ENCODE data around the gene CCDC59.
A peak's percentile ranks its signal among the peaks of the same experiment; 100 is the strongest.
"Not testable (repeated sequence)": the region's sequence is repeated elsewhere in the genome, so short reads cannot be mapped to it uniquely, and the experiment has no call there.

The CCDC59 gene, protein sequence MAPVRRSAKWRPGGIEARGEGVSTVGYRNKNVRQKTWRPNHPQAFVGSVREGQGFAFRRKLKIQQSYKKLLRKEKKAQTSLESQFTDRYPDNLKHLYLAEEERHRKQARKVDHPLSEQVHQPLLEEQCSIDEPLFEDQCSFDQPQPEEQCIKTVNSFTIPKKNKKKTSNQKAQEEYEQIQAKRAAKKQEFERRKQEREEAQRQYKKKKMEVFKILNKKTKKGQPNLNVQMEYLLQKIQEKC

DNA sequence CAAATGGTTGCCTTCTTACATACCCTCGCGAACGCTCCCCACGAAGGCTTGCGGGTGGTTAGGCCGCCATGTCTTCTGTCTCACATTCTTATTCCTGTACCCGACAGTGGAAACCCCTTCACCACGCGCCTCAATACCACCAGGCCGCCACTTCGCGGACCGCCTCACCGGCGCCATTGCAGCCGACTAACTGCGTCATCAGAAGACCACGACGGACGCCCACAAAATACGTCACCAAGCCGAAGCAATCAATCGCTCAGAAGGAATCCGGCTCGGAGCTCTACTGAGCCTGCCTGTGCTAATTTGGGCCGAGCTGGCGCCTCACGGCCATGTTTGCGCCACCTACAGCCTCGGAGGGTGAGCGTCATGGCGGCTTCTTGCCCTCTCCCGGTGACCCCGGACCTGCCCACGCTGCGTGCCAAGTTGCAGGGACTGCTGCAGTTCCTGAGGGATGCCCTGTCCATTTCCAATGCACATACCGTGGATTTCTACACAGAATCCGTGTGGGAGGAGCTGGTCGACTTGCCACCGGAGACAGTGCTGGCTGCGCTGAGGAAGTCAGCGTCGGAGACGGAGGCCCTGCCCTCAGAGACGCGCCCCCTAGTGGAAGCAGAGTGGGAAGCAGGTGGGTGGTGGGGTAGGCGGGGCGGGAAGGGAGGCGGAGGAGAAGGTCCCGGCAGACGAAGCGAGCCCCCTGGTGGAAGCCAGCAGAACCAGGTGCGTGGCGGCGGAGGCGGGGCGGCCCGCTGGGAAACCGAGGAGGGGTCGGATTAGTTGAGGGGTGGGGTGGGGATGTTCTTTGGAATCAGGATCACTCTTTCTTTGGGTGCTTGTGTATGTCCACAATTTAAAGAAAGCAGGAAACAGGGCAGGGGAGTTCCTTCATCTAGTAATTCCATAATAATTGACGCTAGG lies at the start of gene CCDC59, which contains the start of gene METTL25:
CCDC59 (minus strand) TSS at position 188 of the 915 bp plus-strand sequence; CDS start at position 177, 11 bp downstream.
METTL25 (plus strand) TSS at position 330 of the 915 bp plus-strand sequence; CDS start at position 367, 37 bp downstream.
- peak; percentile 98 for DNase-seq (ENCODE audit: low spot score)

- DNase-seq (ENCODE audit: low spot score), result no peak
Observed at GRCh38 chr12:82407481-82407880, 49.3 kb upstream of the CCDC59 start.

DNA sequence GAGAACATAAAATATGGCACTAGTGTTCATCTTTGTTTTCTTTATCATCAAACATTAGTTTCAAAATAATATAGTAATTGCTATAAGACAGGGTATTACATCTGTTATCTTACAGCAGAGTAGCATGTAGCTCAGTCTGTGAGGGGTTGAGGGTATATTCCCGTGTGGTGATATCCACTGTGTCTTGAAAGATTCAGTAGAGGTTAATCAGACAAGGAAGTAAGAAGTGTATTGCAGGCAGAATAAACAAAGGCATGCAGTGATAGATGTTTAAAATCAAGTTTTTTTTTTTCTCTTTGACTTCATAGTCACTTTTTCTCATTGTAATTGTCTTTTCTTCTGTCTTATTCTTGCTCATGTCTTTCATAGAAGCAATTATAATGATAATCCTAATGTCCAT lies 48.5 kb upstream of the CCDC59 start:
- DNase-seq (ENCODE audit: low spot score), result no peak

GRCh38 chr12:82400819-82401218 lies 42.6 kb upstream of the CCDC59 start:
- DNase-seq (ENCODE audit: low spot score), result no peak

DNA sequence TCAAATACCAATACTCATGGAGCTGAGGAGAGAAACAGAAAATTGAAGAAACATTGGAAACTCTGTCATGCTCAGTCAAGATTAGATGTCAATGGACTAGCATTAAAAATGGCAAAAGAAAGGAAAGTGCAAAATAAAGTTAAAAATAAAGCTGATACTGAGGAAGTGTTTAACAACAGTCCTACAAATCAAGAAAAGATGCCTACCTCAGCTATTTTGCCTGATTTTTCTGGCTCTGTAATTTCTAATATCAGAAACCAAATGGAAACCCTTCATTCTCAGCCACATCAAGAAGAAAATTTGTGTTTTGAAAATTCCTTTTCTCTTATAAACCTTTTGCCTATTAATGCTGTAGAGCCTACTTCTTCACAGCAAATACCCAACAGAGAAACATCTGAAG lies 40.7 kb upstream of the CCDC59 start:
- no peak for DNase-seq (ENCODE audit: low spot score)

DNA sequence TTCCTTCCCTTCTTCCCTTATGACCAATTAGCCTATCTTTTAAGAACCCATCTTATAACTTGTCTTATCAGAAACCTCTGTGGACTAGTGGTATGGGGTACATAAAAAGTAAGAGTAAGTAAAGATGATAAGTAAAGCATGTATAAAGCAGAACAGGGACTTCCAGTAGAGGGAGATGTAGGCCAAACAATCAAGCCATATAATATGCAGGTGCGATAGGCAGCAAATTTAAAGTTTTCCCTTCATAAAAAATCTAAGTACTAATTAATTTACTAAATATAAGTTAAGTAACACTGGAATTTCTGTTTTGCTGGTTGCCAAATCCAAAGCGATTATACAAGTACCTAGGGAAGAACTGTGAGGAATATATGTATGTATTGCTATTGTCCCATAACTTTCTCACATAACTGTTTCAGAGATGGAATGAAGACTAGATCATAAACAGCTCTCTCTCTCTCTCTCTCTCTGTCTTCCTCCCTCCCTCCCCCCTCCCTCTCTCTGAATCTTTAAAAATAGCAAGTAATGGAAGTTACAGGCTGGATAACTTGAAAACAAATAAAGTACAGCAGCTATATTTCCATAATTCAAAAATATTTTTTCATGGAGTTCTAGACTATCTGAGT lies 25.9 kb upstream of the CCDC59 start:
- peak; percentile 43 for DNase-seq (ENCODE audit: low spot score)

DNA sequence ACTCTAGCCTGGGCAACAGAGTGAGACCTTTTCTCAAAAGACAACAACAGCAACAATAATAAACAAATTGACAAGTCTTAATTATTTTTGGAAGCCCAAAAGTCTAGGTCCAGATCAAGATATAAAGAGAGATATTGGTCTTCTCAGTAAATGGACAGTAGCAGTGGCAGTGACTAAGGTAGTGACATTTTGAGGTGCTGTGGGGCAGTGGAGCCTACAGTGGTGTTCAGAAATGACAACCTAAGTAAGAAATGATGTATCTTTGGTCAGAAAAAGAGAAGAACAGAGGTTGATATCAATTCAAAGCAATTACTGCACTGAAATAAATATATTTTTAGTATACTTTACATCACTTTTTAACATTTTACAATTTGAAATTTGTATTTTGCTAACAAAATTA lies 20.8 kb upstream of the CCDC59 start:
- no peak for DNase-seq (ENCODE audit: low spot score)

- DNase-seq (ENCODE audit: low spot score), result no peak
Observed at GRCh38 chr12:82375201-82375600, 17.0 kb upstream of the CCDC59 start.

DNA sequence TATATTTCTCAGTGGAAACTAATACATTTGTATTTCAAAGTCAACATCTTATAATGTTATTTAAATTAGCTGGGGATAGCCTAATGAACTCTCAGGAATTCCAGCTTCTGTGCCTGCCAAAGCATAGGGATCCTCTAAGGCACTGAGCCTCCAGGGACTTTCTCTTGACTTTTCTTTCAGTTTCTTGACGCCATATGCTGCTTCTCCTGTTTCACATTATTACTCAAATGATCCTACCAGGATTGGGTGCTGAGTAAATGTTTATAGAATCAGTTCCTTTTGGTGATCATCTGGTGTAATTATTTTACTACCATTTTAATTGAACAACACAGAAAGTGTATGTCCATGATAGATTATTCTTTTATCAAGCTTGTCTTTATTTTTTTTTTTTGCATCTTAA lies 8.0 kb upstream of the CCDC59 start:
- DNase-seq (ENCODE audit: low spot score), result no peak

DNA sequence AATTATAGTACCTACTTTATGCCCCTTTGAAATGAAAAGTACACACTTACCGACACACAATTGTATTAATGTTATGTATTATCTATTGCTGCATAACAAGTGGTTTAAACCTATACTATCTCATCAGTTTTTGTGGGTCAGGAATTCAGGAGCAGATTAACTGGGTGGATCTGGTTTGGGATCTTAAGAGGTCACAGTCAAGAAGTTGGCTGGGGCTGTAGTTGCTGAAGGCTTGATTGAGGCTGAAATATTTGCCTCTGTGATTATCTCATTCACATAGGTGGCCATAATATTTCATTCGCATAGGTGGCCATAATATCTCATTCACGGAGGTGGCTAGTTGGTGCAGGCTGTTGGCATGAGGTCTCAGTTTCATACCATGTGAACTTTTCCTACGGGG lies 5.8 kb upstream of the CCDC59 start:
- no peak for DNase-seq (ENCODE audit: low spot score)

DNA sequence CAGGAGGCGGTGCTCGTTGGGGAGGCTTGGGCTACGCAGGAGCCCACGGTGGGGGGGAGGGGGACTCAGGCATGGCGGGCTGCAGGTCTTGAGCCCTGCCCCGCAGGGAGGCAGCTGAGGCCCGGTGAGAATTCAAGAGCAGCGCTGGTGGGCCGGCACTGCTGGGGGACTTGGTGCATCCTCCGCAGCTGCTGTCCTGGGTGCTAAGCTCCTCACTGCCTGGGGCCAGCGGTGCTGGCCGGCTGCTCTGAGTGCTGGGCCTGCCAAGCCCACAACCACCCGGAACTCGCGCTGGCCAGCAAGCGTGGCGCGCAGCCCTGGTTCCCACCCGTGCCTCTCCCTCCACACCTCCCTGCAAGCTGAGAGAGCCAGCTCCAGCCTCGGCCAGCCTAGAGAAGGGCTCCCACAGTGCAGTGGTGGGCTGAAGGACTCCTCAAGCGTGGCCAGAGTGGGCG lies 3.3 kb upstream of the CCDC59 start:
- no peak for DNase-seq (ENCODE audit: low spot score)

DNA sequence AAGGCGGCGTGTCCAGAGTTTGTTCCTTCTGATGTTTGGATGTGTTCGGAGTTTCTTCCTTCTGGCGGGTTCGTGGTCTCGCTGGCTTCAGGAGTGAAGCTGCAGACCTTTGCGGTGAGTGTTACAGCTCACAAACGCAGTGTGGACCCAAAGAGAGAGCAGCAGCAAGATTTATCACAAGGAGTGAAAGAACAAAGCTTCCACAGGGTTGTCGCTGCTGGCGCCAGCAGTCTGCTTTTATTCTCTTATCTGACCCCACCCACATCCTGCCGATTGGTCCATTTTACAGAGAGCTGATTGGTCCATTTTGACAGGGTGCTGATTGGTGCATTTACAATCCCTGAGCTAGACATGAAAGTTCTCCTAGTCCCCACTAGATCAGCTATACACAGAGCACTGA lies 2.6 kb upstream of the CCDC59 start:
- DNase-seq (ENCODE audit: low spot score), result not testable (repeated sequence)

DNA sequence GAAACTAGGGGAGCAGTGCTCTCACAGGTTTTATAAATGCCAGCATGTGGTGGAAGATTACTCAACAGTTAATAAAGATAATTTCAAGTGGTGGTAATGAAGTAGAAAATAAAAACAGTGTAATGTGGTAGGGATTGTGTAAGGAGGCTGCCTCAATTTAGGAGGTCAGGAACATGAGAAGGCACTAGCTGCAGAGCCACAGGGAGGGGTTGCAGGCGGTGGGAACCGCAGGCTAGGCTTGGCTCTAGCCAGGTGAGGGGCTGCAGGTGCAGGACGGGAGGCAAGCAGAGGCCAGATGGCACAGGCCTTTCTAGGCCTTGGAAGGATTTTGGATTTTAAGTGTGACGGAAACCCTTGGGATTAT lies 910 bp upstream of the CCDC59 start:
- peak; percentile 18 for DNase-seq (ENCODE audit: low spot score)

- no peak for DNase-seq (ENCODE audit: low spot score)
Observed at GRCh38 chr12:82357845-82358199, 365 bp downstream of the CCDC59 start.

DNA sequence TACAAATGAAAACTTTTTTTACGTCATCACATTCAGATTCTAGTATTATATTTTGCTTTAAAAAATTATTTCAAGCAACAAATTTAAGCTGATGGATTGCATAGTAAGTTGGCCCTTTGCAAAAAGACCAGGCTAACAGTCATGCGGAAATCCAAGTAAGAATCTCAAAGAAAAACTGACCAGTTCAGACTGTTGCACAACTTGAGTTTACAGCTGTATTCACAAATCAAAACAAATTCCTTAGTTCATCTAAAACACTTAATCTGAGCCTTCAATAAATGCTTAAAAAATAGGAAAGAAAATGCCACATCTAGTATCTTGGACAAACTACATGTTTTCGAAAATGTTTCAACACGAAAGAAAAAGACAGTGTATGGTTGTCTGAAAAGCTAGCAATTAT lies 847 bp downstream of the CCDC59 start:
- no peak for DNase-seq (ENCODE audit: low spot score)

- DNase-seq (ENCODE audit: low spot score), result no peak
Observed at GRCh38 chr12:82351390-82351789, 6.8 kb downstream of the CCDC59 start.

DNA sequence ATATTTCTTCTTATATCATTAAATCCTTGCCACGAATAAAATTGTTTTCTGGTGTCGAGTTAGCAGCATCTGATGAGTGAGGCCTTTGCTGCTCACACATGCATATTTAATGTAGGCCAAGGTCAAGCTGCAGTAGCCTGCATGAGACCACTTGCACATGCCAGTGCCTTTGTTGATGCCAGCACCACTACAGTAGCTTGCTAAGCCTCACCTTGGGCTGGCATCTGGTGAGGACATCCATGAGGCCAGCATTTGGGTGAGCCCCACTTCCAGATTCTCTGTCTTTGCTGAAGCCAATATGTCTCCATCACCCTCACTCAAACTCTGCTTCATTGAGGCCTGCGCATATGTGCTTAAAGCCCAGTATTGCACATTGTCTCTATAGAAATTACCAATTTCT lies 8.0 kb downstream of the CCDC59 start:
- no peak for DNase-seq (ENCODE audit: low spot score)

DNA sequence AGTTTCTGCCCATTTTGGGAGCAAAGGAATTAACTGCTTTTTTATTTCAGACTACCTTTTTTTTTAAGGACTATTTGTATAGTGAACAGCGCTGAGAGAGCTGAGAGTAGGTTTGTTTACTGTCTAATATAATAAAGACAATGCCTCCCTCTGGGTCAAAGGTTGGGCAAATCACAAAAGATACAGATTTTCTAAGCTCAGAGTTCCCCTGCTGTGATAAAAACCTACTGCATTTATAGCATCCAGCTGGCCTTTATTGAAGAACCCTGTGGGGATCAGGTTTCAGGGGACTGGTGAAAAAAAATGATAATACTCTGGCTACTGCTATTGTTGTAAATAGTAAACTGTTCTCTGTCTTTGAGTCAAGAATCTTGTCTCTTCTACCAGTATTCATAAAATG lies 28.7 kb downstream of the CCDC59 start:
- DNase-seq (ENCODE audit: low spot score), result no peak

GRCh38 chr12:82327861-82328260 lies 30.3 kb downstream of the CCDC59 start:
- DNase-seq (ENCODE audit: low spot score), result no peak

DNA sequence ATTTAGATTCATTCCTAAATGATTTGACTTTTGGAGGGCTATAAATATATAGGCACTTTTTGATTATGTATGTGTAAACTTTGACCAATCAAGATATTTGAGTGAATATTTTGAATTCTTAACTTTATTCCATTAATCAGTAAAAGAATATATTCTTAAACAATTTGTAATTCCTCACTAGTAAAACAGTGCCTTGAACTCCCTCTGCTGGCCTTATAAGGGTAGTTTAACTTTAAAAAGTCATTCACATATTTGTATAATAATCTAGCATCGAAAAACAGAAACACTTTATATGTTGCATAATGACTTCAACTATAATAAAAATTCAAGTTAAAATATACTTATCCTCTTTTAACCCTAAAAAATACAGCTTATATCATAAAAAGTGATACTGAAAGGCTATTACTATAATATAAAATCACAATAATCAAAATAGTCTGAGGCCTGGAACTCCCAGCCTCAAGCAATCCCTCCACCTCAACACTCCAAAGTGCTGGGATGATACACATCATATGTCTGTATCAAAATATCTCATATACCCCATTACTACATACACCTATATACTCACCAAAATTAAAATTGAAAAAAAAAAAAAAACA lies 31.2 kb downstream of the CCDC59 start:
- DNase-seq (ENCODE audit: low spot score), result peak; percentile 42

DNA sequence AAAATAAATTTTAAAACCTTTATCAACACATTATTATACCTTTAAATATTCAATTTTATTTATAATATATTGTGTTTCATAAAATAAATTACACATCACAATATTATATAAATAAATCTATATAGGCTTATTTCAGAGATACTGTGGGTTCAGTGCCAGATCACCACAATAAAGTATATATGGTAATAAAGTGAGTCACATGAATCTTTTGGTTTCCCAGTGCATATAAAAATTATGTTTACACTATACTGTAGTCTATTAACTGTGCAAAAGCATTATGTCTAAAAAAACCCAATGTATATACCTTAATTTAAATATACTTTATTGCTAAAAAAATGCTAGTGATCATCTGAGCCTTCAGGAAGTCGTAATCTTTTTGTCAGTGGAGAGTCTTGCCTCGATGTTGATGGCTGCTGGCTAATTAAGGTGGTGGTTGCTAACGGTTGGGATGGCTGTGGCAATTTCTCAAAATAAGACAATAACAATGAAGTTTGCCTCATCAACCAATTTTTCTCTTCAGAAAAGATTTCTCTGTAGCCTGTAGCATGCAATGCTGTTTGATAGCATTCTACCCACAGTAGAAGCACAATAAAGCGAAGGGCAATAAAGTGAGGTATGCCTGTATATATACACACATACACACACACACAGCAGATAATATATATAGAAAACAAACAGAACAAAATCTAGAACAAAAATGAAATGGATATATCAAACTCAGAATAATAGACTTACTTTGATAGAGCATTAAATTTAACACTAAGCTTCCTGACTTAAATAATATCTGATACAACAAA lies 32.4 kb downstream of the CCDC59 start:
- DNase-seq (ENCODE audit: low spot score), result no peak

GRCh38 chr12:82319276-82319675 lies 38.9 kb downstream of the CCDC59 start:
- no peak for DNase-seq (ENCODE audit: low spot score)

Data from Ammon's horn (tissue), 1 donor.